ENCODE data around the gene SLC24A4. TPM values are rescaled to one million over a fixed set of nuclear protein-coding genes. Genes with fewer than 3 reads are reported as not detected.

SLC24A4 gene
- total and polyA plus RNA-seq, 4 donors, result 0.47 to 2.4 (median 1.0) TPM

DNA sequence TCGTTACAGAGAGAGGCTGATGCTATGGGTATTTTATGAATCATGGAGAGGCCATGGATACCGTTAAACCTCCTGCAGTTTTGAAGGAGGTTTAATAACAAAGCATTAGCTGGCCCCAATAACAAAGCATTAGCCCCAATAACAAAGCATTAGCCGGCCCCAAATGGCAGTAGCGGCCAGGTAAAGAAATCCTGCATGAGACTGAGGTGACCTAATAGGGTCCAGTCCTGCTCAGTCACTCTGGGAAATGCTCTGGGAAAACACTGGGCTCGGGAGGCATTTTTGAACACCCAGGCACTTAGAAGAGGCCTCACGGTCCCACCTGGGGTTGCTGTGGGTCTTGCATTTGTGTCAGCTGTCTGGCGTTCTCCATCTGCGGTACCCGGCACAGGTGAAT is 189.8 kb downstream of the SLC24A4 start:
- H3K27ac ChIP-seq (ENCODE audit: low read depth in 1 of 2, low read length in 1 of 2), result peak overlapping the region; percentile 82 to 95
- 76 to 77% methylated on average over 9 of the region's 9 CpGs for WGBS, 2 donors
- H3K27me3 ChIP-seq (ENCODE audit: control insufficient read depth in 3 of 3, insufficient read depth in 3 of 3, low read length in 2 of 3), result no peaks in the 10 kb centered on the region
- TF ChIP-seq CTCF (IDR thresholded peaks at IDR 0.05; ENCODE audit: control extremely low read depth, extremely low read depth), result no peak
- H3K9me3 ChIP-seq (ENCODE audit: control insufficient read depth in 4 of 4, insufficient read depth in 3 of 4, low read length in 3 of 4), result no peaks in the 10 kb centered on the region
- H3K4me1 ChIP-seq (ENCODE audit: control insufficient read depth in 5 of 5, insufficient read depth in 5 of 5, low read length in 5 of 5), result peaks cover 0 to 20% (median 2%) of the 10 kb centered on the region in 5 donors
- ATAC-seq (ENCODE audit: insufficient read depth, low FRiP score), result no peak
- peak overlapping the region in 1 of 2 donors; percentile 16 for H3K9ac ChIP-seq (ENCODE audit: insufficient read depth in 1 of 2, low read length in 2 of 2)
- DNase-seq, result no peak
- H3K36me3 ChIP-seq (ENCODE audit: control insufficient read depth in 4 of 4, insufficient read depth in 4 of 4, low read length in 4 of 4), result no peaks in the 10 kb centered on the region
- peak overlapping the region; percentile 84 for H3K4me3 ChIP-seq

GRCh38 chr14:92513204-92513965 is 190.4 kb downstream of the SLC24A4 start, which contains the start of gene RIN3:
Gene RIN3, plus strand, starts transcription at chr14:92513781. Its CDS starts 152 bp downstream, at chr14:92513933.
- no peak for TF ChIP-seq CTCF (IDR thresholded peaks at IDR 0.05; ENCODE audit: control extremely low read depth, extremely low read depth)
- DNase-seq, result peak; percentile 69 to 72 (median 71)
- Histone ChIP-seq H3K27me3 (ENCODE audit: control insufficient read depth in 3 of 3, insufficient read depth in 3 of 3, low read length in 2 of 3) (no peaks in the 10 kb centered on the region), H3K4me1 (ENCODE audit: control insufficient read depth in 5 of 5, insufficient read depth in 5 of 5, low read length in 5 of 5) (peaks cover 0 to 20% (median 2%) of the 10 kb centered on the region in 5 donors), H3K27ac (ENCODE audit: low read depth in 1 of 2, low read length in 1 of 2) (peak within 1 kb of the TSS; percentile 82 to 95), H3K9ac (ENCODE audit: insufficient read depth in 1 of 2, low read length in 2 of 2) (peak within 1 kb of the TSS; percentile 16 to 37), H3K9me3 (ENCODE audit: control insufficient read depth in 4 of 4, insufficient read depth in 3 of 4, low read length in 3 of 4) (no peaks in the 10 kb centered on the region), H3K36me3 (ENCODE audit: control insufficient read depth in 4 of 4, insufficient read depth in 4 of 4, low read length in 4 of 4) (no peaks in the 10 kb centered on the region), H3K4me3 (peak within 1 kb of the TSS; percentile 84)
- 2 to 3% methylated on average over 79 of the region's 79 CpGs for WGBS, 2 donors
- ATAC-seq (ENCODE audit: insufficient read depth, low FRiP score), result peak; percentile 61

- Histone ChIP-seq H3K27ac (ENCODE audit: low read depth in 1 of 2, low read length in 1 of 2) (peak overlapping the region; percentile 82 to 95), H3K9me3 (ENCODE audit: control insufficient read depth in 4 of 4, insufficient read depth in 3 of 4, low read length in 3 of 4) (no peaks in the 10 kb centered on the region), H3K4me1 (ENCODE audit: control insufficient read depth in 5 of 5, insufficient read depth in 5 of 5, low read length in 5 of 5) (peaks cover 0 to 20% (median 2%) of the 10 kb centered on the region in 5 donors), H3K27me3 (ENCODE audit: control insufficient read depth in 3 of 3, insufficient read depth in 3 of 3, low read length in 2 of 3) (no peaks in the 10 kb centered on the region), H3K9ac (ENCODE audit: insufficient read depth in 1 of 2, low read length in 2 of 2) (peak overlapping the region in 1 of 2 donors; percentile 37), H3K36me3 (ENCODE audit: control insufficient read depth in 4 of 4, insufficient read depth in 4 of 4, low read length in 4 of 4) (no peaks in the 10 kb centered on the region), H3K4me3 (peak overlapping the region; percentile 84)
- DNase-seq, result peak in 1 of 3 donors; percentile 39
- 7 to 8% methylated on average over 75 to 81 of the region's 81 CpGs for WGBS, 2 donors
- peak; percentile 29 for ATAC-seq (ENCODE audit: insufficient read depth, low FRiP score)
- no peak for TF ChIP-seq CTCF (IDR thresholded peaks at IDR 0.05; ENCODE audit: control extremely low read depth, extremely low read depth)
Observed at GRCh38 chr14:92513966-92514843, 191.2 kb downstream of the SLC24A4 start.

Data from lung (tissue), 12 donors.